GM19467 (cell line): ENCODE results near the gene ABT1.
A peak's percentile ranks its signal among the peaks of the same experiment; 100 is the strongest.

Experiments
- ATAC-seq: cut with Tn5 transposase; IDR thresholded peaks from one replicate; pipeline ENCODE4 v1.9.1; 2021; ENCODE audit warnings: mild to moderate bottlenecking, moderate library complexity; ENCODE audit not compliant: unreplicated experiment

ABT1 gene

GRCh38 chr6:26571592-26572296, 25.0 kb upstream of the ABT1 start:
- ATAC-seq, result no peak

GRCh38 chr6:26575494-26575939, 21.2 kb upstream of the ABT1 start:
- ATAC-seq, result no peak

- no peak for ATAC-seq
Measured at GRCh38 chr6:26576407-26576843, 20.3 kb upstream of the ABT1 start.

- no peak for ATAC-seq
Measured at GRCh38 chr6:26576929-26577719, 19.6 kb upstream of the ABT1 start.

GRCh38 chr6:26577720-26578072, 19.1 kb upstream of the ABT1 start:
- ATAC-seq, result no peak

- ATAC-seq, result no peak
Measured at GRCh38 chr6:26578279-26578678, 18.5 kb upstream of the ABT1 start.

GRCh38 chr6:26578741-26579140, 18.0 kb upstream of the ABT1 start:
- no peak for ATAC-seq

GRCh38 chr6:26581164-26581915, 15.4 kb upstream of the ABT1 start:
- no peak for ATAC-seq

- no peak for ATAC-seq
Measured at GRCh38 chr6:26588965-26589364, 7.8 kb upstream of the ABT1 start.

GRCh38 chr6:26592649-26593048, 4.1 kb upstream of the ABT1 start:
- no peak for ATAC-seq

GRCh38 chr6:26593278-26594130, 3.2 kb upstream of the ABT1 start:
- no peak for ATAC-seq

GRCh38 chr6:26594131-26594498, 2.6 kb upstream of the ABT1 start:
- ATAC-seq, result no peak

GRCh38 chr6:26594730-26595632, 1.8 kb upstream of the ABT1 start:
- ATAC-seq, result no peak

- peak; percentile 45 for ATAC-seq
Measured at GRCh38 chr6:26595669-26596269, 984 bp upstream of the ABT1 start.

GRCh38 chr6:26597389-26597766, 625 bp downstream of the ABT1 start:
- ATAC-seq, result no peak

- no peak for ATAC-seq
Measured at GRCh38 chr6:26597821-26598220, 1.1 kb downstream of the ABT1 start.

GRCh38 chr6:26598267-26598666, 1.5 kb downstream of the ABT1 start:
- no peak for ATAC-seq

GRCh38 chr6:26599134-26599533, 2.4 kb downstream of the ABT1 start:
- ATAC-seq, result no peak

- ATAC-seq, result no peak
Measured at GRCh38 chr6:26599591-26599990, 2.8 kb downstream of the ABT1 start.
